Heart left ventricle (tissue), 16 donors: Measurements from ENCODE around the gene ARHGEF7. TPM values are rescaled to one million over a fixed set of nuclear protein-coding genes. Genes with fewer than 3 reads are reported as not detected.

Experiments
- ATAC-seq, 4 donors: fragments of 200-7000 bp; cut with Tn5 transposase; one replicate each; pipeline ENCODE4 v1.9.1; 2020 to 2022; ENCODE audit warnings: moderate library complexity in 4 of 4, mild to moderate bottlenecking in 3 of 4, moderate number of reproducible peaks in 1 of 4
- DNase-seq, 5 donors: peaks; one replicate each; pipeline ENCODE4 v3.0.0-alpha.2; 2020
- H3K27ac ChIP-seq, 12 donors: fragments of 200-600 bp; sonication (generic) in 4 of 12; one replicate each; pipeline versions ENCODE4 v1.5.0 to v1.8.0; 2016 to 2022; ENCODE audit warnings: mild to moderate bottlenecking in 2 of 12
- H3K27me3 ChIP-seq, 9 donors: fragments of 200-600 bp; sonication (generic) in 2 of 9; one replicate each; pipeline versions ENCODE4 v1.5.1 to v1.8.0; 2016 to 2022; ENCODE audit warnings: mild to moderate bottlenecking in 3 of 9
- H3K36me3 ChIP-seq, 9 donors: fragments of 200-600 bp; sonication (generic) in 2 of 9; one replicate each; pipeline versions ENCODE4 v1.5.0 to v1.8.0; 2018 to 2022; ENCODE audit warnings: mild to moderate bottlenecking in 2 of 9
- H3K4me1 ChIP-seq, 12 donors: fragments of 200-600 bp; sonication (generic) in 4 of 12; one replicate each; pipeline versions ENCODE4 v1.5.0 to v1.8.0; 2016 to 2022; ENCODE audit warnings: mild to moderate bottlenecking in 3 of 12
- H3K4me3 ChIP-seq, 12 donors: fragments of 200-600 bp; sonication (generic) in 4 of 12; one replicate each; pipeline versions ENCODE4 v1.5.0 to v1.8.0; 2017 to 2022; ENCODE audit warnings: mild to moderate bottlenecking in 9 of 12, moderate library complexity in 4 of 12
- H3K9me3 ChIP-seq, 12 donors: fragments of 200-600 bp; sonication (generic) in 4 of 12; one replicate each; pipeline versions ENCODE4 v1.5.0 to v1.8.0; 2016 to 2022; ENCODE audit warnings: mild to moderate bottlenecking in 1 of 12
- CTCF ChIP-seq, 12 donors: fragments of 200-600 bp; sonication (generic) in 4 of 12; IDR thresholded peaks; one replicate each; pipeline versions ENCODE4 v1.5.0 to v1.8.0; 2018 to 2022; ENCODE audit warnings: antibody characterized with exemption in 12 of 12, mild to moderate bottlenecking in 5 of 12
- POLR2A ChIP-seq, 2 donors: fragments of 450-650 bp; IDR thresholded peaks; one replicate each; pipeline ENCODE4 v1.6.1; 2017; ENCODE audit warnings: antibody characterized with exemption in 2 of 2, mild to moderate bottlenecking in 2 of 2, moderate library complexity in 2 of 2
- WGBS, 4 donors: extraction: QIAGEN DNeasy Blood & Tissue Kit in 2 of 4; methylation state at CpG; one replicate each; pipeline versions ENCODE4 v1.1.5 to v1.1.7; 2013 to 2018; 5-methylcytosine and 5-hydroxymethylcytosine counted together
- intact Hi-C, 10 donors: fragments of 100-400 bp; cut with DNase I; formaldehyde crosslinking; loops; one replicate each; pipeline versions ENCODE4 v1.11.1 to v1.14.2; 2022
- polyA plus RNA-seq, 2 donors: library from polyadenylated mRNA; stranded (reverse); fragments of 200-250 nt; gene quantifications; one replicate each; pipeline ENCODE4 v1.2.3, GENCODE V29; 2013
- total RNA-seq, 9 donors: library from RNA; depleted of rRNA in 2 of 9; stranded (reverse); fragments of >200 nt in 2 of 9; fragmentation: NEBNext Ultra II Directional in 3 of 9; extraction: Animal tissue kit (Norgen Biotek cat#: 25700) in 3 of 9; gene quantifications; one replicate each; pipeline versions ENCODE4 v1.1.0 to v1.2.4, GENCODE V29; 2016 to 2023
- donor health status: ischemic (EF 13 %, LVEDD 7.1; RV severe dilation, severe dysfunction).
- donor health status: healthy with polysubstance abuse.
- donor health status: DM: no; HTN: yes; CAD: no.
- donor health status: DM: no; HTN: no; CAD: no.
- donor health status: ischemic (EF 25% LVEDD 6.9; RV normal size, moderate dysfunction).
- donor health status: ischemic (EF 25% LVEDD 5.7; RV mildly dilated, moderate dysfunction).
- donor health status: healthy.
- donor health status: DM: yes; HTN: yes; CAD: no.
- donor health status: ischemic (EF 35%, LVEDD 5.7; RV mildly dilated, moderate dysfunction).
- donor health status: nonischemic (EF 11% LVEDD 7.7; RV severe dilation, severe dysfunction).
- donor health status: DM: yes; HTN: yes; CAD: no.
- donor health status: PGD.
- donor health status: ischemic (EF 29% LVEDD 5.4; RV normal size, mild dysfunction).
- donor health status: nonischemic (EF 23%, LVEDD 6.1; RV moderate dilation, normal function).

The ARHGEF7 gene
- total and polyA plus RNA-seq, 11 donors, result 16.6 to 60.9 (median 37.5) TPM

GRCh38 chr13:111318386-111318785 lies 203.3 kb downstream of the ARHGEF7 start:
- no peaks in the 10 kb centered on the region for H3K27me3 ChIP-seq
- H3K4me1 ChIP-seq, result no peaks in the 10 kb centered on the region
- H3K27ac ChIP-seq, result no peak overlapping the region
- peaks cover 0 to 12% (median 0%) of the 10 kb centered on the region in 9 donors for H3K36me3 ChIP-seq
- TF ChIP-seq POLR2A (IDR thresholded peaks at IDR 0.05) (no peak), CTCF (IDR thresholded peaks at IDR 0.05) (no peak)
- ATAC-seq (no peak), DNase-seq (no peak)
- H3K9me3 ChIP-seq, result no peaks in the 10 kb centered on the region
- no peak overlapping the region for H3K4me3 ChIP-seq
- 68 to 88% (median 75%) methylated on average over 13 of the region's 13 CpGs for WGBS, 4 donors
- intact Hi-C loops, result no loop called here

- no peaks in the 10 kb centered on the region for H3K4me1 ChIP-seq
- no peaks in the 10 kb centered on the region for H3K27me3 ChIP-seq
- DNase-seq (no peak), ATAC-seq (no peak)
- peaks cover 0 to 12% (median 0%) of the 10 kb centered on the region in 9 donors for H3K36me3 ChIP-seq
- H3K9me3 ChIP-seq, result no peaks in the 10 kb centered on the region
- TF ChIP-seq POLR2A (IDR thresholded peaks at IDR 0.05), result no peak
- no peak for TF ChIP-seq CTCF (IDR thresholded peaks at IDR 0.05)
- WGBS, 4 donors, result 91 to 93% (median 92%) methylated on average over 12 of the region's 12 CpGs
- H3K27ac ChIP-seq, result no peak overlapping the region
- intact Hi-C loops, result no loop called here
- H3K4me3 ChIP-seq, result no peak overlapping the region
These were observed 204.4 kb downstream of the ARHGEF7 start for GRCh38 chr13:111319521-111319920.

GRCh38 chr13:111319998-111320911 lies 205.1 kb downstream of the ARHGEF7 start, which contains the start of gene TEX29:
TEX29 (plus strand) TSS chr13:111320642; CDS start chr13:111320891, 249 bp downstream.
- ATAC-seq, result no peak
- DNase-seq, result no peak
- no peak within 1 kb of the TSS for H3K4me3 ChIP-seq
- TF ChIP-seq CTCF (IDR thresholded peaks at IDR 0.05) (no peak), POLR2A (IDR thresholded peaks at IDR 0.05) (no peak)
- H3K9me3 ChIP-seq, result no peaks in the 10 kb centered on the region
- intact Hi-C loops, result no loop called here
- 68 to 84% (median 74%) methylated on average over 13 to 35 of the region's 35 CpGs for WGBS, 4 donors
- no peak within 1 kb of the TSS for H3K27ac ChIP-seq
- H3K4me1 ChIP-seq, result no peaks in the 10 kb centered on the region
- H3K36me3 ChIP-seq, result peaks cover 0 to 12% (median 0%) of the 10 kb centered on the region in 9 donors
- no peaks in the 10 kb centered on the region for H3K27me3 ChIP-seq
